ENCODE data around the gene SHROOM3.

GRCh38 chr4:76751612-76752343 is 316.7 kb downstream of the SHROOM3 start:
- no peak for TF ChIP-seq CTCF (IDR thresholded peaks at IDR 0.05)
- no peak for TF ChIP-seq POLR2A (IDR thresholded peaks at IDR 0.05)
